ENCODE results near the gene CCDC88A. TPM values are rescaled to one million over a fixed set of nuclear protein-coding genes. Genes with fewer than 3 reads are reported as not detected.
A peak's percentile ranks its signal among the peaks of the same experiment; 100 is the strongest.

CCDC88A gene
- total RNA-seq, 1 donor from 2014 or later: 54.9 TPM

GRCh38 chr2:55416786-55417568 is 2.7 kb downstream of the CCDC88A start:
- no peak for TF ChIP-seq CTCF (IDR thresholded peaks at IDR 0.05)
- DNase-seq (ENCODE audit: extremely low spot score, unreplicated experiment): no peak
- Mint-ChIP-seq H3K4me3 (ENCODE audit: unreplicated experiment) (no peak overlapping the region), H3K27ac (ENCODE audit: unreplicated experiment) (peak overlapping the region; percentile 5), H3K4me1 (ENCODE audit: unreplicated experiment) (peaks cover 32% of the 10 kb centered on the region), H3K27me3 (ENCODE audit: unreplicated experiment) (no peaks in the 10 kb centered on the region), H3K9me3 (ENCODE audit: unreplicated experiment) (no peaks in the 10 kb centered on the region), H3K36me3 (ENCODE audit: unreplicated experiment) (peaks cover 9% of the 10 kb centered on the region)

GRCh38 chr2:55415300-55415699 is 4.4 kb downstream of the CCDC88A start:
- H3K4me1 Mint-ChIP-seq (ENCODE audit: unreplicated experiment): peaks cover 30% of the 10 kb centered on the region
- H3K9me3 Mint-ChIP-seq (ENCODE audit: unreplicated experiment): no peaks in the 10 kb centered on the region
- H3K4me3 Mint-ChIP-seq (ENCODE audit: unreplicated experiment): no peak overlapping the region
- no peak for DNase-seq (ENCODE audit: extremely low spot score, unreplicated experiment)
- TF ChIP-seq CTCF (IDR thresholded peaks at IDR 0.05): no peak
- no peaks in the 10 kb centered on the region for H3K27me3 Mint-ChIP-seq (ENCODE audit: unreplicated experiment)
- H3K36me3 Mint-ChIP-seq (ENCODE audit: unreplicated experiment): peaks cover 14% of the 10 kb centered on the region
- H3K27ac Mint-ChIP-seq (ENCODE audit: unreplicated experiment): no peak overlapping the region

- no peak for DNase-seq (ENCODE audit: extremely low spot score, unreplicated experiment)
- no peaks in the 10 kb centered on the region for H3K27me3 Mint-ChIP-seq (ENCODE audit: unreplicated experiment)
- peak overlapping the region; percentile 77 for H3K27ac Mint-ChIP-seq (ENCODE audit: unreplicated experiment)
- TF ChIP-seq CTCF (IDR thresholded peaks at IDR 0.05): no peak
- peaks cover 24% of the 10 kb centered on the region for H3K36me3 Mint-ChIP-seq (ENCODE audit: unreplicated experiment)
- H3K9me3 Mint-ChIP-seq (ENCODE audit: unreplicated experiment): no peaks in the 10 kb centered on the region
- peaks cover 13% of the 10 kb centered on the region for H3K4me1 Mint-ChIP-seq (ENCODE audit: unreplicated experiment)
- peak overlapping the region; percentile 8 for H3K4me3 Mint-ChIP-seq (ENCODE audit: unreplicated experiment)
Measured at GRCh38 chr2:55408918-55409868, 10.5 kb downstream of the CCDC88A start.

GRCh38 chr2:55408098-55408882 is 11.4 kb downstream of the CCDC88A start:
- DNase-seq (ENCODE audit: extremely low spot score, unreplicated experiment): no peak
- Mint-ChIP-seq H3K9me3 (ENCODE audit: unreplicated experiment) (no peaks in the 10 kb centered on the region), H3K27ac (ENCODE audit: unreplicated experiment) (peak overlapping the region; percentile 77), H3K4me3 (ENCODE audit: unreplicated experiment) (peak overlapping the region; percentile 8), H3K36me3 (ENCODE audit: unreplicated experiment) (peaks cover 23% of the 10 kb centered on the region), H3K4me1 (ENCODE audit: unreplicated experiment) (peaks cover 13% of the 10 kb centered on the region), H3K27me3 (ENCODE audit: unreplicated experiment) (no peaks in the 10 kb centered on the region)
- TF ChIP-seq CTCF (IDR thresholded peaks at IDR 0.05): no peak

All from osteocyte (in vitro differentiated cells).